HepG2 (cell line): ENCODE measurements around the gene CAMK2G. TPM values are rescaled to one million over a fixed set of nuclear protein-coding genes. Genes with fewer than 3 reads are reported as not detected.
A peak's percentile ranks its signal among the peaks of the same experiment; 100 is the strongest.

Experiments
- ATF5 ChIP-seq: sonication (generic); formaldehyde crosslinking; IDR thresholded peaks from 2 replicates; pipeline ENCODE4 v1.4.0; 2020; ENCODE audit warnings: mild to moderate bottlenecking, low read depth, missing genetic modification reagents
- CREB3 ChIP-seq: sonication (generic); formaldehyde crosslinking; IDR thresholded peaks from 2 replicates; pipeline ENCODE4 v1.5.0; 2020; ENCODE audit warnings: missing genetic modification reagents
- DNMT3B ChIP-seq: conservative IDR thresholded peaks from 2 replicates; pipeline ENCODE4 v1.6.1; 2016; ENCODE audit warnings: missing biosample characterization, control low read depth
- E2F2 ChIP-seq: sonication (generic); formaldehyde crosslinking; IDR thresholded peaks from 2 replicates; pipeline ENCODE4 v1.4.0; 2020; ENCODE audit warnings: missing genetic modification reagents, borderline replicate concordance
- FOXP1 ChIP-seq, 2 experiments: fragments of 450-650 bp in 1 of 2; IDR thresholded peaks; 2 replicates each; pipeline ENCODE4 v1.6.1; 2017 to 2018; ENCODE audit warnings: antibody characterized with exemption in 1 of 2
- HDAC1 ChIP-seq: sonication (generic); formaldehyde crosslinking; IDR thresholded peaks from 2 replicates; pipeline ENCODE4 v1.5.1; 2020; ENCODE audit warnings: mild to moderate bottlenecking, missing genetic modification reagents
- HNRNPUL1 ChIP-seq: fragments of 200-400 bp; formaldehyde crosslinking; IDR thresholded peaks from 2 replicates; pipeline ENCODE4 v1.6.1; 2017; ENCODE audit warnings: low read depth, mild to moderate bottlenecking, low read length, moderate library complexity
- KLF11 ChIP-seq: IDR thresholded peaks from 2 replicates; pipeline ENCODE4 v1.6.1; 2016; ENCODE audit warnings: missing compliant biosample characterization
- MZF1 ChIP-seq: sonication (generic); formaldehyde crosslinking; IDR thresholded peaks from 2 replicates; pipeline ENCODE4 v1.8.1; 2023; ENCODE audit warnings: mild to moderate bottlenecking, missing genetic modification reagents, borderline replicate concordance
- NFYC ChIP-seq: IDR thresholded peaks from 2 replicates; pipeline ENCODE4 v1.6.1; 2016; ENCODE audit warnings: missing genetic modification reagents, missing compliant biosample characterization
- NPAS2 ChIP-seq: sonication (generic); formaldehyde crosslinking; IDR thresholded peaks from 2 replicates; pipeline ENCODE4 v1.8.0; 2022; ENCODE audit warnings: mild to moderate bottlenecking, missing genetic modification reagents, borderline replicate concordance
- PLRG1 ChIP-seq: fragments of 450-650 bp; conservative IDR thresholded peaks from 2 replicates; pipeline ENCODE4 v1.6.1; 2016
- RFX3 ChIP-seq: IDR thresholded peaks from 2 replicates; pipeline ENCODE4 v1.6.1; 2016; ENCODE audit warnings: missing biosample characterization, missing genetic modification reagents
- RXRA ChIP-seq: sonication (generic); formaldehyde crosslinking; IDR thresholded peaks from 2 replicates; pipeline ENCODE4 v1.5.1; 2020; ENCODE audit warnings: missing genetic modification reagents
- SETDB1 ChIP-seq: sonication (generic); formaldehyde crosslinking; IDR thresholded peaks from 2 replicates; pipeline ENCODE4 v1.5.1; 2020; ENCODE audit warnings: missing genetic modification reagents, mild to moderate bottlenecking, borderline replicate concordance
- SMAD9 ChIP-seq: sonication (generic); formaldehyde crosslinking; IDR thresholded peaks from 2 replicates; pipeline ENCODE4 v1.5.1; 2020; ENCODE audit warnings: mild to moderate bottlenecking, missing genetic modification reagents
- SNAI1 ChIP-seq: sonication (generic); formaldehyde crosslinking; IDR thresholded peaks from 2 replicates; pipeline ENCODE4 v1.5.0; 2020; ENCODE audit warnings: mild to moderate bottlenecking, missing genetic modification reagents, borderline replicate concordance
- SSRP1 ChIP-seq: IDR thresholded peaks from 2 replicates; pipeline ENCODE4 v1.6.1; 2016; ENCODE audit warnings: control low read depth
- YEATS4 ChIP-seq: sonication (generic); formaldehyde crosslinking; IDR thresholded peaks from 2 replicates; pipeline ENCODE4 v1.4.0; 2020; ENCODE audit warnings: missing genetic modification reagents, borderline replicate concordance
- ZBTB38 ChIP-seq: sonication (generic); formaldehyde crosslinking; IDR thresholded peaks from 2 replicates; pipeline ENCODE4 v1.5.1; 2020; ENCODE audit warnings: mild to moderate bottlenecking, missing genetic modification reagents
- ZFP41 ChIP-seq: sonication (generic); formaldehyde crosslinking; IDR thresholded peaks from 2 replicates; pipeline ENCODE4 v1.4.0; 2020; ENCODE audit warnings: mild to moderate bottlenecking, missing genetic modification reagents, borderline replicate concordance
- ZMYM2 ChIP-seq: sonication (generic); formaldehyde crosslinking; IDR thresholded peaks from 2 replicates; pipeline ENCODE4 v1.8.0; 2022; ENCODE audit warnings: mild to moderate bottlenecking, missing genetic modification reagents
- ZNF225 ChIP-seq: sonication (generic); formaldehyde crosslinking; IDR thresholded peaks from 2 replicates; pipeline ENCODE4 v1.4.0; 2020; ENCODE audit warnings: mild to moderate bottlenecking, missing genetic modification reagents
- ZNF335 ChIP-seq: sonication (generic); formaldehyde crosslinking; IDR thresholded peaks from 2 replicates; pipeline ENCODE4 v1.4.0; 2020; ENCODE audit warnings: missing genetic modification reagents
- ZNF33A ChIP-seq: sonication (generic); formaldehyde crosslinking; IDR thresholded peaks from 2 replicates; pipeline ENCODE4 v1.5.1; 2020; ENCODE audit warnings: missing genetic modification reagents, mild to moderate bottlenecking, moderate library complexity, borderline replicate concordance
- ZNF354B ChIP-seq: sonication (generic); formaldehyde crosslinking; IDR thresholded peaks from 2 replicates; pipeline ENCODE4 v1.8.0; 2022; ENCODE audit warnings: mild to moderate bottlenecking, missing genetic modification reagents
- ZNF549 ChIP-seq: sonication (generic); formaldehyde crosslinking; IDR thresholded peaks from 2 replicates; pipeline ENCODE4 v1.5.0; 2020; ENCODE audit warnings: missing genetic modification reagents
- ZNF577 ChIP-seq: sonication (generic); formaldehyde crosslinking; IDR thresholded peaks from 2 replicates; pipeline ENCODE4 v1.4.0; 2020; ENCODE audit warnings: mild to moderate bottlenecking, low read depth, missing genetic modification reagents, borderline replicate concordance
- ZNF598 ChIP-seq: sonication (generic); formaldehyde crosslinking; IDR thresholded peaks from 2 replicates; pipeline ENCODE4 v1.5.1; 2020; ENCODE audit warnings: mild to moderate bottlenecking, missing genetic modification reagents, borderline replicate concordance
- ZNF740 ChIP-seq: sonication (generic); formaldehyde crosslinking; IDR thresholded peaks from 2 replicates; pipeline ENCODE4 v1.4.0; 2020; ENCODE audit warnings: missing genetic modification reagents
- polyA plus RNA-seq, 8 experiments: library from polyadenylated mRNA; depleted of rRNA in 3 of 8; stranded (reverse) in 7 of 8; unstranded in 1 of 8; fragments of >200 nt; fragmentation: Illumina TruSeq in 4 of 8; extraction: Trizol in 4 of 8; gene quantifications; 2 replicates each; pipeline versions ENCODE4 v1.2.1 to v1.2.3, GENCODE V29; 2011 to 2016; ENCODE audit warnings: low read depth in 4 of 8, missing spikeins in 1 of 8, mixed read lengths in 1 of 8; ENCODE audit not compliant: insufficient read depth in 1 of 8
- total RNA-seq, 5 experiments: library from RNA; depleted of rRNA; stranded (reverse); fragments of >200 nt; fragmentation: Illumina TruSeq; extraction: Trizol; gene quantifications; 2 replicates each; pipeline ENCODE4 v1.2.3, GENCODE V29; 2016; ENCODE audit warnings: low read depth in 1 of 5

CAMK2G gene
- total and polyA plus RNA-seq, 2 of the 13 experiments (the other 11 are each of a cell fraction or from before 2014, with no cell fraction given) = 15.9 to 18.8 TPM

- no peak for TF ChIP-seq MZF1
- TF ChIP-seq PLRG1 = no peak
- TF ChIP-seq NFYC (CRISPR knock-in tag) = no peak
- TF ChIP-seq ZNF598 = peak; percentile 62; the same call in 1 of the 2 replicates
- no peak for TF ChIP-seq NPAS2 (CRISPR knock-in tag)
- TF ChIP-seq ZFP41 (CRISPR knock-in tag) = no peak
- TF ChIP-seq CREB3 (CRISPR knock-in tag) = no peak
- TF ChIP-seq RFX3 (CRISPR knock-in tag) = no peak
- TF ChIP-seq KLF11 (CRISPR knock-in tag) = no peak
- TF ChIP-seq SNAI1 (CRISPR knock-in tag) = no peak
- TF ChIP-seq ZMYM2 (CRISPR knock-in tag) = no peak
- TF ChIP-seq ATF5 = no peak
- TF ChIP-seq ZNF577 = no peak
- no peak for TF ChIP-seq FOXP1 (IDR thresholded peaks at IDR 0.05)
- no peak for TF ChIP-seq FOXP1 (CRISPR knock-in tag; IDR thresholded peaks at IDR 0.05)
- no peak for TF ChIP-seq ZNF335 (CRISPR knock-in tag)
- no peak for TF ChIP-seq HNRNPUL1
- no peak for TF ChIP-seq ZNF33A (CRISPR knock-in tag)
- TF ChIP-seq ZNF549 (CRISPR knock-in tag) = no peak
- TF ChIP-seq DNMT3B (CRISPR knock-in tag) = no peak
- no peak for TF ChIP-seq ZBTB38 (CRISPR knock-in tag)
- no peak for TF ChIP-seq SSRP1 (CRISPR knock-in tag)
- no peak for TF ChIP-seq SETDB1
- no peak for TF ChIP-seq SMAD9 (CRISPR knock-in tag)
- TF ChIP-seq YEATS4 (CRISPR knock-in tag) = peak; percentile 56; the same call in 1 of the 2 replicates
- 0 out of 2 replicates have a peak, but pooled peaks have one; percentile 6 for TF ChIP-seq HDAC1 (CRISPR knock-in tag)
- no peak for TF ChIP-seq ZNF225 (CRISPR knock-in tag)
- no peak for TF ChIP-seq ZNF354B (CRISPR knock-in tag)
- no peak for TF ChIP-seq ZNF740
- TF ChIP-seq E2F2 (CRISPR knock-in tag) = no peak
- TF ChIP-seq RXRA (CRISPR knock-in tag) = no peak
Measured at GRCh38 chr10:73874267-73875138, at the start of gene CAMK2G (continued).
